SH-SY5Y (cell line): ENCODE results near the gene FLNB.

ENCODE experiments used
- GATA2 ChIP-seq: IDR thresholded peaks from 2 replicates; pipeline ENCODE4 v1.6.1; 2011; ENCODE audit warnings: mild to moderate bottlenecking, low read depth, low read length
- GATA3 ChIP-seq: IDR thresholded peaks from 2 replicates; pipeline ENCODE4 v1.6.1; 2011; ENCODE audit warnings: low read depth, mild to moderate bottlenecking, low read length, moderate library complexity

- TF ChIP-seq GATA2 (no peak), GATA3 (no peak)
Observed at GRCh38 chr3:58167431-58168351, 159.5 kb downstream of the FLNB start.
